ENCODE results near the gene SQSTM1. TPM values are rescaled to one million over a fixed set of nuclear protein-coding genes. Genes with fewer than 3 reads are reported as not detected.

Gene SQSTM1
- total and polyA plus RNA-seq, 2 of the 8 experiments (the other 6 are each of a cell fraction or from before 2014, with no cell fraction given), result 78.6 to 110 TPM

DNA sequence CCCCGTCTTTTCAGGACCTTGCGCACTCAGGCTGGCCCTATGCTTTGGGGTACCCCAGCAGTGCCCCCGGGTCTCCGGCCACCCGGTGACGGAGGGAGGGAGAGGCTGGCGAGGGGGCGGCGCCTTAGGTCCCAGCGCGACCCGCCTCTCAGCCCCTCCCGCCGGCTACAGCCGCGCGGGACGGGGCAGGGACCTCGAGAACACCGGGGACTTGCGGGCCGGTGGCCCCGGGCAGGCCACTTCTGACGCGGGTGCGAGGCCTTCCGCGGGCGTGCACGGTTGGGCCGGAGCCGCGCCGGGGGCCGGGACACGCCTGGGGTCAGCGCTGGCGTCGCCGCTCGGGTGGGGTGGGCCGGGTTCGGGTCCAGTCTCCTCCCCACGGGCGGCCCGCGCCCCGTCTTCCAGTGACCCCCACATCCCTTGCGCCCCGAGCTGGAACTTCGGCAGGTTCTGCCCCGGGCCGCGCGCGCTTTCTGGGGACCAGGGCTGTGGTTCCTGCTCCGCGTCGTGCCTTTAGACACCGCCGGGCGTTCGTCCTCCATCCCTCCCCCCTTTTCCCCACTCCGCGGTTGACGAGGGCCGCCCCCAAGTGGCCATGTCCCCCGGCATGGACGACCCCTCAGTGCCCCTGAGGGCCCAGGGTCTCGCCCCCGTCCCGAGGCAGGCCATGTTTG lies 3.8 kb upstream of the SQSTM1 start (continued):
- TF ChIP-seq, protein P1, sequence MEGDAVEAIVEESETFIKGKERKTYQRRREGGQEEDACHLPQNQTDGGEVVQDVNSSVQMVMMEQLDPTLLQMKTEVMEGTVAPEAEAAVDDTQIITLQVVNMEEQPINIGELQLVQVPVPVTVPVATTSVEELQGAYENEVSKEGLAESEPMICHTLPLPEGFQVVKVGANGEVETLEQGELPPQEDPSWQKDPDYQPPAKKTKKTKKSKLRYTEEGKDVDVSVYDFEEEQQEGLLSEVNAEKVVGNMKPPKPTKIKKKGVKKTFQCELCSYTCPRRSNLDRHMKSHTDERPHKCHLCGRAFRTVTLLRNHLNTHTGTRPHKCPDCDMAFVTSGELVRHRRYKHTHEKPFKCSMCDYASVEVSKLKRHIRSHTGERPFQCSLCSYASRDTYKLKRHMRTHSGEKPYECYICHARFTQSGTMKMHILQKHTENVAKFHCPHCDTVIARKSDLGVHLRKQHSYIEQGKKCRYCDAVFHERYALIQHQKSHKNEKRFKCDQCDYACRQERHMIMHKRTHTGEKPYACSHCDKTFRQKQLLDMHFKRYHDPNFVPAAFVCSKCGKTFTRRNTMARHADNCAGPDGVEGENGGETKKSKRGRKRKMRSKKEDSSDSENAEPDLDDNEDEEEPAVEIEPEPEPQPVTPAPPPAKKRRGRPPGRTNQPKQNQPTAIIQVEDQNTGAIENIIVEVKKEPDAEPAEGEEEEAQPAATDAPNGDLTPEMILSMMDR (IDR thresholded peaks at IDR 0.05; ENCODE audit: control extremely low read depth in 1 of 3, insufficient read depth in 1 of 3, low read depth in 1 of 3, low read length in 3 of 3), result 0 out of 4 replicates have a peak, but pooled peaks of 1 of the 3 experiments have one; percentile 8
- TF ChIP-seq SRF (IDR thresholded peaks at IDR 0.05; ENCODE audit: low read depth, low read length), result no peak

Measured in H1 (cell line).